ENCODE results near the gene CLIP3.

DNA sequence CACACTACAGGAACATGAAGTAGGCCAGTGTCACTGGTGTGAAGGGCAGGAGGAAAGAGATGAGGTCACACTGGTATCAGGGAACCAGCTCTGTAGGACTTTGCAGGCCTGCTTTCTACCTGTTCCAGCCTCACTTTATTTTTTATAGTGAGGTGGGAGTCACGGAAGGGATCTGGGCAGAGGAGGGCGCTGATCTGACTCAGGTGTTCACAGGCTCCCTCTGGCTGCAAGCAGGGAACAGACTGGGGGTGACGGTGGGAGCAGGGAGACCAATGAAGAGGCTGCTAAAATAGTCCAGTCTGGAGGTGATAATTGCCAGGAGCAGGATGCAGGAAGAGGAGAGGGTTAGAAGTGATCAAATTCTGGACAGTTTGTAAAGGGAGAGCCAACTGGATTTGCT is 18.6 kb upstream of the CLIP3 start:
- TF ChIP-seq ZNF30 (CRISPR knock-in tag; IDR thresholded peaks at IDR 0.05) = no peak
- TF ChIP-seq PHF20 (CRISPR knock-in tag; IDR thresholded peaks at IDR 0.05) = no peak

Measured in HepG2 (cell line).